Neural cell (in vitro differentiated cells): Measurements from ENCODE around the gene RAB1A. TPM values are rescaled to one million over a fixed set of nuclear protein-coding genes. Genes with fewer than 3 reads are reported as not detected.

Experiments
- H2AFZ ChIP-seq: fragments of 200-600, 300-800 bp; sonication (generic), shearing (Covaris generic); 2 replicates; pipeline ENCODE4 v1.6.0; 2014; ENCODE audit warnings: low read depth, mild to moderate bottlenecking, antibody characterized with exemption, low read length, moderate library complexity
- H3F3A ChIP-seq: fragments of 200-600 bp; shearing (Covaris generic); 2 replicates; pipeline ENCODE4 v1.6.1; 2016; ENCODE audit warnings: mild to moderate bottlenecking, moderate library complexity, mixed read lengths, antibody characterized with exemption, low read length; ENCODE audit not compliant: insufficient read depth, poor library complexity, severe bottlenecking
- H3K27ac ChIP-seq: fragments of 200-600, 300-800 bp; sonication (generic), shearing (Covaris generic); 2 replicates; pipeline ENCODE4 v1.5.1; 2014; ENCODE audit warnings: mild to moderate bottlenecking, low read length, moderate library complexity
- H3K27me3 ChIP-seq: fragments of 300-800, 200-600 bp; sonication (generic), shearing (Covaris generic); 2 replicates; pipeline ENCODE4 v1.6.0; 2014; ENCODE audit warnings: mild to moderate bottlenecking, low read depth, low read length, moderate library complexity; ENCODE audit not compliant: insufficient read depth
- H3K36me3 ChIP-seq: fragments of 300-800, 200-600 bp; sonication (generic), shearing (Covaris generic); 2 replicates; pipeline ENCODE4 v1.5.1; 2014; ENCODE audit warnings: mild to moderate bottlenecking, antibody characterized with exemption, low read length, moderate library complexity; ENCODE audit not compliant: insufficient read depth
- H3K4me2 ChIP-seq: fragments of 300-800, 200-600 bp; sonication (generic), shearing (Covaris generic); 2 replicates; pipeline ENCODE4 v1.6.0; 2014; ENCODE audit warnings: mild to moderate bottlenecking, low read length
- H3K4me3 ChIP-seq: fragments of 300-800, 200-600 bp; sonication (generic), shearing (Covaris generic); 2 replicates; pipeline ENCODE4 v1.5.1; 2014; ENCODE audit warnings: mild to moderate bottlenecking, low read length, moderate library complexity
- H3K79me2 ChIP-seq: fragments of 200-600 bp; shearing (Covaris generic); replicated peaks from 2 replicates; pipeline ENCODE4 v1.6.0; 2014; ENCODE audit warnings: mild to moderate bottlenecking, low read length, moderate library complexity; ENCODE audit not compliant: insufficient read depth
- H3K9ac ChIP-seq: fragments of 300-800, 200-600 bp; sonication (generic), shearing (Covaris generic); 2 replicates; pipeline ENCODE4 v1.6.1; 2016; ENCODE audit warnings: mild to moderate bottlenecking, low read length, mixed read lengths
- H3K9me2 ChIP-seq: fragments of 200-600 bp; shearing (Covaris generic); 2 replicates; pipeline ENCODE4 v1.6.1; 2016; ENCODE audit warnings: mild to moderate bottlenecking, low read length, mixed read lengths; ENCODE audit not compliant: insufficient read depth
- H3K9me3 ChIP-seq: fragments of 200-600, 300-800 bp; sonication (generic), shearing (Covaris generic); 2 replicates; pipeline ENCODE4 v1.6.1; 2016; ENCODE audit warnings: mild to moderate bottlenecking, mixed run types, low read length, moderate library complexity, mixed read lengths
- H4K20me1 ChIP-seq: fragments of 200-600 bp; shearing (Covaris generic); 2 replicates; pipeline ENCODE4 v1.6.1; 2016; ENCODE audit warnings: mild to moderate bottlenecking, mixed run types; ENCODE audit not compliant: insufficient read depth
- CTCF ChIP-seq: fragments of 450-650 bp; IDR thresholded peaks from 2 replicates; pipeline ENCODE4 v1.5.1; 2014; ENCODE audit warnings: antibody characterized with exemption, mild to moderate bottlenecking, moderate library complexity; ENCODE audit not compliant: poor library complexity, severe bottlenecking
- EP300 ChIP-seq: fragments of 450-650 bp; conservative IDR thresholded peaks from 2 replicates; pipeline ENCODE4 v1.6.1; 2014; ENCODE audit warnings: antibody characterized with exemption, mild to moderate bottlenecking, moderate library complexity; ENCODE audit not compliant: poor library complexity, severe bottlenecking
- EZH2 ChIP-seq: fragments of 200-600, 300-800 bp; shearing (Covaris generic), sonication (generic); IDR thresholded peaks from 2 replicates; pipeline ENCODE4 v1.6.1; 2014; ENCODE audit warnings: antibody characterized with exemption, low read length, borderline replicate concordance, mild to moderate bottlenecking; ENCODE audit not compliant: insufficient read depth, poor library complexity, severe bottlenecking
- MXI1 ChIP-seq: fragments of 450-650 bp; conservative IDR thresholded peaks from 2 replicates; pipeline ENCODE4 v1.6.1; 2014; ENCODE audit warnings: antibody characterized with exemption, mild to moderate bottlenecking; ENCODE audit not compliant: poor library complexity, severe bottlenecking
- POLR2AphosphoS5 ChIP-seq: IDR thresholded peaks from 2 replicates; pipeline ENCODE4 v1.6.1; 2012
- RAD21 ChIP-seq: fragments of 450-650 bp; conservative IDR thresholded peaks from 2 replicates; pipeline ENCODE4 v1.6.1; 2014; ENCODE audit warnings: antibody characterized with exemption, mild to moderate bottlenecking, moderate library complexity
- REST ChIP-seq: IDR thresholded peaks from 2 replicates; pipeline ENCODE4 v1.6.1; 2012; ENCODE audit warnings: borderline replicate concordance
- SMC3 ChIP-seq: fragments of 450-650 bp; conservative IDR thresholded peaks from 2 replicates; pipeline ENCODE4 v1.6.1; 2014; ENCODE audit warnings: antibody characterized with exemption, mild to moderate bottlenecking, moderate library complexity; ENCODE audit not compliant: poor library complexity
- TAF1 ChIP-seq: IDR thresholded peaks from 2 replicates; pipeline ENCODE4 v1.6.1; 2012; ENCODE audit warnings: low read depth
- polyA plus RNA-seq: library from polyadenylated mRNA; depleted of rRNA; stranded (reverse); fragments of >200 nt; gene quantifications from 2 replicates; pipeline ENCODE4 v1.2.3, GENCODE V29; 2014

Gene RAB1A
- polyA plus RNA-seq, 1 donor from 2014 or later, result 240 TPM

- H3K27me3 ChIP-seq, result no peaks in the 10 kb centered on the region
- no peak overlapping the region for H3K4me3 ChIP-seq
- H3K9me3 ChIP-seq, result no peaks in the 10 kb centered on the region
- TF ChIP-seq MXI1 (no peak), TAF1 (no peak), EZH2 (no peak), SMC3 (no peak), REST (no peak), RAD21 (no peak), EP300 (no peak), POLR2AphosphoS5 (no peak)
- peaks cover 5% of the 10 kb centered on the region for H3F3A ChIP-seq
- H3K36me3 ChIP-seq, result peaks cover 21% of the 10 kb centered on the region
- no peaks in the 10 kb centered on the region for H3K79me2 ChIP-seq
- H3K4me2 ChIP-seq, result no peak overlapping the region
- H3K9ac ChIP-seq, result no peak overlapping the region
- no peak overlapping the region for H2AFZ ChIP-seq
- H3K9me2 ChIP-seq, result no peaks in the 10 kb centered on the region
- no peaks in the 10 kb centered on the region for H4K20me1 ChIP-seq
- no peak overlapping the region for H3K27ac ChIP-seq
Observed at GRCh38 chr2:65085148-65085547, 44.8 kb downstream of the RAB1A start.

GRCh38 chr2:65081232-65081685 lies 48.6 kb downstream of the RAB1A start:
- Histone ChIP-seq H3K9me2 (no peaks in the 10 kb centered on the region), H3K9me3 (no peaks in the 10 kb centered on the region), H3K9ac (no peak overlapping the region), H3K79me2 (no peaks in the 10 kb centered on the region), H3F3A (peaks cover 2% of the 10 kb centered on the region), H3K36me3 (peaks cover 26% of the 10 kb centered on the region), H3K4me3 (no peak overlapping the region), H2AFZ (no peak overlapping the region), H3K4me2 (no peak overlapping the region), H3K27ac (no peak overlapping the region), H4K20me1 (no peaks in the 10 kb centered on the region), H3K27me3 (no peaks in the 10 kb centered on the region)
- TF ChIP-seq CTCF, result no peak
- no peak for TF ChIP-seq SMC3
- TF ChIP-seq POLR2AphosphoS5, result no peak
- TF ChIP-seq RAD21, result no peak

GRCh38 chr2:65079017-65079416 lies 50.9 kb downstream of the RAB1A start:
- no peak overlapping the region for H3K9ac ChIP-seq
- H3K9me2 ChIP-seq, result no peaks in the 10 kb centered on the region
- H3K9me3 ChIP-seq, result no peaks in the 10 kb centered on the region
- H3K36me3 ChIP-seq, result peaks cover 18% of the 10 kb centered on the region
- no peak overlapping the region for H3K4me3 ChIP-seq
- H4K20me1 ChIP-seq, result no peaks in the 10 kb centered on the region
- no peak overlapping the region for H2AFZ ChIP-seq
- no peak overlapping the region for H3K4me2 ChIP-seq
- H3F3A ChIP-seq, result no peaks in the 10 kb centered on the region
- H3K79me2 ChIP-seq, result no peaks in the 10 kb centered on the region
- H3K27me3 ChIP-seq, result no peaks in the 10 kb centered on the region
- no peak for TF ChIP-seq REST
- no peak for TF ChIP-seq CTCF
- TF ChIP-seq EP300, result no peak
- no peak for TF ChIP-seq SMC3
- TF ChIP-seq POLR2AphosphoS5, result no peak
- no peak overlapping the region for H3K27ac ChIP-seq
